Ishikawa (cell line): Measurements from ENCODE around the gene GUCY2D.

Experiments used
- CEBPB ChIP-seq: IDR thresholded peaks from 2 replicates; pipeline ENCODE4 v1.6.1; 2012
- CREB1 ChIP-seq: IDR thresholded peaks from 2 replicates; pipeline ENCODE4 v1.6.1; 2012; ENCODE audit warnings: low read depth
- EP300 ChIP-seq: IDR thresholded peaks from 2 replicates; pipeline ENCODE4 v1.6.1; 2012; ENCODE audit warnings: borderline replicate concordance
- FOXM1 ChIP-seq: IDR thresholded peaks from 2 replicates; pipeline ENCODE4 v1.6.1; 2012; ENCODE audit warnings: low read depth, borderline replicate concordance
- MAX ChIP-seq: IDR thresholded peaks from 2 replicates; pipeline ENCODE4 v1.6.1; 2012
- NFIC ChIP-seq: IDR thresholded peaks from 2 replicates; pipeline ENCODE4 v1.6.1; 2012
- RAD21 ChIP-seq: IDR thresholded peaks from 2 replicates; pipeline ENCODE4 v1.6.1; 2012; ENCODE audit warnings: low read depth
- TAF1 ChIP-seq: IDR thresholded peaks from 2 replicates; pipeline ENCODE4 v1.6.1; 2012; ENCODE audit warnings: low read depth, mild to moderate bottlenecking
- TCF12 ChIP-seq: IDR thresholded peaks from 2 replicates; pipeline ENCODE4 v1.6.1; 2012; ENCODE audit warnings: low read depth
- TEAD4 ChIP-seq: IDR thresholded peaks from 2 replicates; pipeline ENCODE4 v1.6.1; 2012
- YY1 ChIP-seq: IDR thresholded peaks from 2 replicates; pipeline ENCODE4 v1.6.1; 2012; ENCODE audit warnings: low read depth
- TF ChIP-seq, protein P1 (sequence below): IDR thresholded peaks from 2 replicates; pipeline ENCODE4 v1.6.1; 2012; ENCODE audit warnings: low read depth, mild to moderate bottlenecking
- TF ChIP-seq, protein P2 (sequence below): IDR thresholded peaks from 2 replicates; pipeline ENCODE4 v1.6.1; 2012

GRCh38 chr17:7993972-7994589 lies 8.3 kb upstream of the GUCY2D start:
- TF ChIP-seq, protein P1, sequence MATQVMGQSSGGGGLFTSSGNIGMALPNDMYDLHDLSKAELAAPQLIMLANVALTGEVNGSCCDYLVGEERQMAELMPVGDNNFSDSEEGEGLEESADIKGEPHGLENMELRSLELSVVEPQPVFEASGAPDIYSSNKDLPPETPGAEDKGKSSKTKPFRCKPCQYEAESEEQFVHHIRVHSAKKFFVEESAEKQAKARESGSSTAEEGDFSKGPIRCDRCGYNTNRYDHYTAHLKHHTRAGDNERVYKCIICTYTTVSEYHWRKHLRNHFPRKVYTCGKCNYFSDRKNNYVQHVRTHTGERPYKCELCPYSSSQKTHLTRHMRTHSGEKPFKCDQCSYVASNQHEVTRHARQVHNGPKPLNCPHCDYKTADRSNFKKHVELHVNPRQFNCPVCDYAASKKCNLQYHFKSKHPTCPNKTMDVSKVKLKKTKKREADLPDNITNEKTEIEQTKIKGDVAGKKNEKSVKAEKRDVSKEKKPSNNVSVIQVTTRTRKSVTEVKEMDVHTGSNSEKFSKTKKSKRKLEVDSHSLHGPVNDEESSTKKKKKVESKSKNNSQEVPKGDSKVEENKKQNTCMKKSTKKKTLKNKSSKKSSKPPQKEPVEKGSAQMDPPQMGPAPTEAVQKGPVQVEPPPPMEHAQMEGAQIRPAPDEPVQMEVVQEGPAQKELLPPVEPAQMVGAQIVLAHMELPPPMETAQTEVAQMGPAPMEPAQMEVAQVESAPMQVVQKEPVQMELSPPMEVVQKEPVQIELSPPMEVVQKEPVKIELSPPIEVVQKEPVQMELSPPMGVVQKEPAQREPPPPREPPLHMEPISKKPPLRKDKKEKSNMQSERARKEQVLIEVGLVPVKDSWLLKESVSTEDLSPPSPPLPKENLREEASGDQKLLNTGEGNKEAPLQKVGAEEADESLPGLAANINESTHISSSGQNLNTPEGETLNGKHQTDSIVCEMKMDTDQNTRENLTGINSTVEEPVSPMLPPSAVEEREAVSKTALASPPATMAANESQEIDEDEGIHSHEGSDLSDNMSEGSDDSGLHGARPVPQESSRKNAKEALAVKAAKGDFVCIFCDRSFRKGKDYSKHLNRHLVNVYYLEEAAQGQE, result no peak
- TF ChIP-seq RAD21 (no peak), MAX (no peak), FOXM1 (no peak), CEBPB (no peak), CREB1 (no peak), EP300 (no peak), TCF12 (no peak), TAF1 (no peak), TEAD4 (no peak), YY1 (no peak), NFIC (no peak)
- TF ChIP-seq, protein P2, sequence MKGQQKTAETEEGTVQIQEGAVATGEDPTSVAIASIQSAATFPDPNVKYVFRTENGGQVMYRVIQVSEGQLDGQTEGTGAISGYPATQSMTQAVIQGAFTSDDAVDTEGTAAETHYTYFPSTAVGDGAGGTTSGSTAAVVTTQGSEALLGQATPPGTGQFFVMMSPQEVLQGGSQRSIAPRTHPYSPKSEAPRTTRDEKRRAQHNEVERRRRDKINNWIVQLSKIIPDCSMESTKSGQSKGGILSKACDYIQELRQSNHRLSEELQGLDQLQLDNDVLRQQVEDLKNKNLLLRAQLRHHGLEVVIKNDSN, result no peak
